ENCODE results near the gene RHOF. TPM values are rescaled to one million over a fixed set of nuclear protein-coding genes. Genes with fewer than 3 reads are reported as not detected.
A peak's percentile ranks its signal among the peaks of the same experiment; 100 is the strongest.

Gene RHOF
- total and polyA plus RNA-seq, 2 of the 13 experiments (the other 11 are each of a cell fraction or from before 2014, with no cell fraction given) = 14.6 to 32.2 TPM

DNA sequence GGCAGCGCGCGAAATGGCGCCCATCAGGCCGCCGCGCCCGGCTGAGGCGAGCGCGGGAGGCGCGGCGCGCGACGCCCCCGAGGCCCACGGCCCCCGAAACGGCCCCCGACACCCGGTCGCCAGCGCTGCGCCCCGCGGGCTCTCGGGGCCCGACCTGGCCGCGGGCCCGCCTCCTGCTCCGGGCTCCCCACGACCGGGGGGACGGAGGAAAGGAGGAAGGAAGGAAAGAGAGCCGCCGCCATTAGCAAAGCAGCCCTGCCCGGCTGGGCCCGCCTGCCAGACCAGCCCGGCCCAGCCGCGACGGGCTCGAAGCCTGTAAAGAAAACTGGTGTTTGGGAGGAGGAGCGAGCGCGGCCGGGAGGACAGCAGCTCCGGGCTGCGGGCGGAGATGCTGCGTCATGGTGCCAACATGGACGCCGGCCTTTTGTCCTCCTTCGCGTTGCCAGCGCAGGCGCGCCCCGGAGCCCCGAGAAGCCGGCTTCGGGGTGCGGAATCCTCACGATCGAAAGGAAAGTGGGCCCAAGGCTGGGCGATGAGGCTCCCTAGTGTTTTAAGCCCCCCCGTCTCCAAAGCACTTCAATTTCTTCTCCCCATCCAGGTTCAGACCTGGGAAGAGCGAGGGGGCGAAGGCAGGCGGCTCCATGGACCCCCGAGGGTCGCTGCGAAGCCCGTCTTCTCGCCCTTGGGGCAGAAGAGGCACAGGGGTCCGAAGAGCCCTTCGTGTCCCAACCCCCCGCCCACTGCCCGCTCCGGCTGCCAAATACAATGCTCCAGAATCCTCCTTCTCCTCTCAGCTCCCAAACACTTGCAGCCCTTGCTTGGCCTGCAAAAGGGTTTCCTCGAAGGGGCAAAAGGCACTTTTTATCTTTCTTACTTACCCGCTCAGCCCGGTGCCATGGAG, 7.5 kb upstream of the RHOF start (continued):
- TF ChIP-seq, protein P1, sequence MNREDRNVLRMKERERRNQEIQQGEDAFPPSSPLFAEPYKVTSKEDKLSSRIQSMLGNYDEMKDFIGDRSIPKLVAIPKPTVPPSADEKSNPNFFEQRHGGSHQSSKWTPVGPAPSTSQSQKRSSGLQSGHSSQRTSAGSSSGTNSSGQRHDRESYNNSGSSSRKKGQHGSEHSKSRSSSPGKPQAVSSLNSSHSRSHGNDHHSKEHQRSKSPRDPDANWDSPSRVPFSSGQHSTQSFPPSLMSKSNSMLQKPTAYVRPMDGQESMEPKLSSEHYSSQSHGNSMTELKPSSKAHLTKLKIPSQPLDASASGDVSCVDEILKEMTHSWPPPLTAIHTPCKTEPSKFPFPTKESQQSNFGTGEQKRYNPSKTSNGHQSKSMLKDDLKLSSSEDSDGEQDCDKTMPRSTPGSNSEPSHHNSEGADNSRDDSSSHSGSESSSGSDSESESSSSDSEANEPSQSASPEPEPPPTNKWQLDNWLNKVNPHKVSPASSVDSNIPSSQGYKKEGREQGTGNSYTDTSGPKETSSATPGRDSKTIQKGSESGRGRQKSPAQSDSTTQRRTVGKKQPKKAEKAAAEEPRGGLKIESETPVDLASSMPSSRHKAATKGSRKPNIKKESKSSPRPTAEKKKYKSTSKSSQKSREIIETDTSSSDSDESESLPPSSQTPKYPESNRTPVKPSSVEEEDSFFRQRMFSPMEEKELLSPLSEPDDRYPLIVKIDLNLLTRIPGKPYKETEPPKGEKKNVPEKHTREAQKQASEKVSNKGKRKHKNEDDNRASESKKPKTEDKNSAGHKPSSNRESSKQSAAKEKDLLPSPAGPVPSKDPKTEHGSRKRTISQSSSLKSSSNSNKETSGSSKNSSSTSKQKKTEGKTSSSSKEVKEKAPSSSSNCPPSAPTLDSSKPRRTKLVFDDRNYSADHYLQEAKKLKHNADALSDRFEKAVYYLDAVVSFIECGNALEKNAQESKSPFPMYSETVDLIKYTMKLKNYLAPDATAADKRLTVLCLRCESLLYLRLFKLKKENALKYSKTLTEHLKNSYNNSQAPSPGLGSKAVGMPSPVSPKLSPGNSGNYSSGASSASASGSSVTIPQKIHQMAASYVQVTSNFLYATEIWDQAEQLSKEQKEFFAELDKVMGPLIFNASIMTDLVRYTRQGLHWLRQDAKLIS (CRISPR knock-in tag; IDR thresholded peaks at IDR 0.05) = peak; percentile 69; the same call in 1 of the 2 replicates
- TF ChIP-seq U2AF1 (optimal IDR thresholded peaks at IDR 0.05; ENCODE audit: low read depth, low read length) (peak; percentile 35), ZNF263 (CRISPR knock-in tag; IDR thresholded peaks at IDR 0.05) (peak; percentile 97), ZNF331 (CRISPR knock-in tag; IDR thresholded peaks at IDR 0.05) (no peak), MAFK (conservative IDR thresholded peaks at IDR 0.05 in 1 of 2, IDR thresholded peaks at IDR 0.05 in 1 of 2; ENCODE audit: low read length in 2 of 2) (peak; percentile 21 to 22; a peak in 1 of 4 replicates), NKX3-1 (CRISPR knock-in tag; IDR thresholded peaks at IDR 0.05) (0 out of 2 replicates have a peak, but pooled peaks have one; percentile 25), ZNF558 (CRISPR knock-in tag; IDR thresholded peaks at IDR 0.05; ENCODE audit: borderline replicate concordance) (peak; percentile 38; the same call in 1 of the 2 replicates), ZNF776 (CRISPR knock-in tag; IDR thresholded peaks at IDR 0.05) (0 out of 2 replicates have a peak, but pooled peaks have one; percentile 42), FOSL2 (CRISPR knock-in tag; IDR thresholded peaks at IDR 0.05) (peak; percentile 34), HNRNPK (IDR thresholded peaks at IDR 0.05; ENCODE audit: low read depth, low read length, poor library complexity, severe bottlenecking) (peak; percentile 26), MEF2D (CRISPR knock-in tag; IDR thresholded peaks at IDR 0.05) (peak; percentile 55; the same call in 1 of the 2 replicates), AGO2 (optimal IDR thresholded peaks at IDR 0.05; ENCODE audit: low read depth, low read length) (peak; percentile 98), FOXO1 (CRISPR knock-in tag; IDR thresholded peaks at IDR 0.05) (no peak), U2AF2 (IDR thresholded peaks at IDR 0.05; ENCODE audit: low read depth, low read length) (0 out of 2 replicates have a peak, but pooled peaks have one; percentile 32), RBM22 (optimal IDR thresholded peaks at IDR 0.05; ENCODE audit: low read length) (peak; percentile 56), HNRNPL (IDR thresholded peaks at IDR 0.05; ENCODE audit: low read depth, low read length) (peak; percentile 66; the same call in 1 of the 2 replicates), MYNN (CRISPR knock-in tag; IDR thresholded peaks at IDR 0.05; ENCODE audit: low read depth) (no peak), YY1 (IDR thresholded peaks at IDR 0.05; ENCODE audit: insufficient read depth, insufficient replicate concordance, low read depth, low read length) (peak; percentile 88), TGIF2 (CRISPR knock-in tag; IDR thresholded peaks at IDR 0.05) (peak; percentile 45; the same call in 1 of the 2 replicates)
- TF ChIP-seq, protein P2, sequence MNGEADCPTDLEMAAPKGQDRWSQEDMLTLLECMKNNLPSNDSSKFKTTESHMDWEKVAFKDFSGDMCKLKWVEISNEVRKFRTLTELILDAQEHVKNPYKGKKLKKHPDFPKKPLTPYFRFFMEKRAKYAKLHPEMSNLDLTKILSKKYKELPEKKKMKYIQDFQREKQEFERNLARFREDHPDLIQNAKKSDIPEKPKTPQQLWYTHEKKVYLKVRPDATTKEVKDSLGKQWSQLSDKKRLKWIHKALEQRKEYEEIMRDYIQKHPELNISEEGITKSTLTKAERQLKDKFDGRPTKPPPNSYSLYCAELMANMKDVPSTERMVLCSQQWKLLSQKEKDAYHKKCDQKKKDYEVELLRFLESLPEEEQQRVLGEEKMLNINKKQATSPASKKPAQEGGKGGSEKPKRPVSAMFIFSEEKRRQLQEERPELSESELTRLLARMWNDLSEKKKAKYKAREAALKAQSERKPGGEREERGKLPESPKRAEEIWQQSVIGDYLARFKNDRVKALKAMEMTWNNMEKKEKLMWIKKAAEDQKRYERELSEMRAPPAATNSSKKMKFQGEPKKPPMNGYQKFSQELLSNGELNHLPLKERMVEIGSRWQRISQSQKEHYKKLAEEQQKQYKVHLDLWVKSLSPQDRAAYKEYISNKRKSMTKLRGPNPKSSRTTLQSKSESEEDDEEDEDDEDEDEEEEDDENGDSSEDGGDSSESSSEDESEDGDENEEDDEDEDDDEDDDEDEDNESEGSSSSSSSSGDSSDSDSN (CRISPR knock-in tag; IDR thresholded peaks at IDR 0.05) = peak; percentile 30
- TF ChIP-seq, protein P3, sequence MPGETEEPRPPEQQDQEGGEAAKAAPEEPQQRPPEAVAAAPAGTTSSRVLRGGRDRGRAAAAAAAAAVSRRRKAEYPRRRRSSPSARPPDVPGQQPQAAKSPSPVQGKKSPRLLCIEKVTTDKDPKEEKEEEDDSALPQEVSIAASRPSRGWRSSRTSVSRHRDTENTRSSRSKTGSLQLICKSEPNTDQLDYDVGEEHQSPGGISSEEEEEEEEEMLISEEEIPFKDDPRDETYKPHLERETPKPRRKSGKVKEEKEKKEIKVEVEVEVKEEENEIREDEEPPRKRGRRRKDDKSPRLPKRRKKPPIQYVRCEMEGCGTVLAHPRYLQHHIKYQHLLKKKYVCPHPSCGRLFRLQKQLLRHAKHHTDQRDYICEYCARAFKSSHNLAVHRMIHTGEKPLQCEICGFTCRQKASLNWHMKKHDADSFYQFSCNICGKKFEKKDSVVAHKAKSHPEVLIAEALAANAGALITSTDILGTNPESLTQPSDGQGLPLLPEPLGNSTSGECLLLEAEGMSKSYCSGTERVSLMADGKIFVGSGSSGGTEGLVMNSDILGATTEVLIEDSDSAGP (CRISPR knock-in tag; IDR thresholded peaks at IDR 0.05; ENCODE audit: borderline replicate concordance) = peak; percentile 38; the same call in 1 of the 2 replicates

Measured in HepG2 (cell line).